ENCODE data around the gene SFMBT2. TPM values are rescaled to one million over a fixed set of nuclear protein-coding genes. Genes with fewer than 3 reads are reported as not detected.
A peak's percentile ranks its signal among the peaks of the same experiment; 100 is the strongest.

SFMBT2 gene
- total and polyA plus RNA-seq, 10 of the 15 experiments (the other 5 are each of a cell fraction or from before 2014, with no cell fraction given) = 2.8 to 29.6 (median 15.1) TPM

DNA sequence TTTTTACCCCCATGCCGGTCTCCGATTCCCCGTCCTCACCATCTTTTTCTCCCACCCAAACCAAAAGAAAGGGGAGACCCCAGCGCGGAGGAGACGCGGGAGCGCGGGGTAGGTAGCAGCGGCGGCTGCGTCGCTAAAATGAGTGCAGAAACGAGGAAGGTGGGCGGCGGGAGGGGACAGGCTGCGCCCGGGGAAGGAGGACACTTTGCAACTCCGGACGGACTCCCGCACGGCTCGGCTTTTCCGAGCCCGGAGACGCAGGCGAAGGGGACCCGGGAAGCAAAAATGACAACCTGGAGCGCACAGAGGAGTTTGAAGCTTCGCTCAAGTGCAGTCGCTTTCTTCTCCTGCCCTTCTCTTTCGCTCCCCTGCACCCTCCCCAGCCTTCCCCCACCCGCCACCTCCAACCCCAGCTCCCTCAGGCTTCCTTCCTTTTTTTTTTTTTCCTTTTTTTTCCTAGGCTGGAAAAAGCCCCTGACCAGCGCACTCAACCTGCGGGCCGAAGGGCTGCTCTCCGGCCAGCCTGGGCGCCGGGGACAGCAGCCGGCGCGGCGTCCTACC, 453 bp downstream of the SFMBT2 start:
- H3K4me2 ChIP-seq (ENCODE audit: control insufficient read depth, insufficient read depth) = peak overlapping the region; percentile 62
- no peaks in the 10 kb centered on the region for H3K9me3 ChIP-seq (replicated peaks; ENCODE audit: control insufficient read depth, insufficient read depth, low read length)
- H3K4me3 ChIP-seq = peak overlapping the region; percentile 100
- in situ Hi-C loops (cut with MboI) = loop anchor here (25.0 kb wide), 1 partner anchor 748 kb away; no protein-coding TSS in a partner anchor
- TF ChIP-seq EGR1 (IDR thresholded peaks at IDR 0.05; ENCODE audit: borderline replicate concordance in 1 of 2, low read depth in 2 of 2, low read length in 2 of 2) (peak in 1 of 2 experiments; percentile 7; a peak in 1 of 3 replicates), NFYB (IDR thresholded peaks at IDR 0.05; ENCODE audit: insufficient read depth, low read depth, low read length) (no peak), EED (IDR thresholded peaks at IDR 0.05; ENCODE audit: low read depth) (no peak), CHD4 (IDR thresholded peaks at IDR 0.05) (no peak), RFX5 (IDR thresholded peaks at IDR 0.05; ENCODE audit: low read depth, low read length) (no peak), NR2C2 (IDR thresholded peaks at IDR 0.05; ENCODE audit: borderline replicate concordance, control insufficient read depth, insufficient read length, low read depth) (no peak), MYB (IDR thresholded peaks at IDR 0.05; ENCODE audit: borderline replicate concordance, low read depth, low read length) (no peak), RB1 (IDR thresholded peaks at IDR 0.05; ENCODE audit: borderline replicate concordance) (peak; percentile 14; the same call in 1 of the 2 replicates), CREB1 (IDR thresholded peaks at IDR 0.05; ENCODE audit: low read depth) (0 out of 2 replicates have a peak, but pooled peaks have one; percentile 20), RELA (IDR thresholded peaks at IDR 0.05; ENCODE audit: borderline replicate concordance, partially characterized antibody) (no peak), NFIC (IDR thresholded peaks at IDR 0.05; ENCODE audit: low read depth, low read length) (no peak), PML (IDR thresholded peaks at IDR 0.05; ENCODE audit: low read length) (no peak), ZNF274 (IDR thresholded peaks at IDR 0.05; ENCODE audit: insufficient read depth, insufficient read length) (no peak)
- TF ChIP-seq, protein P1, sequence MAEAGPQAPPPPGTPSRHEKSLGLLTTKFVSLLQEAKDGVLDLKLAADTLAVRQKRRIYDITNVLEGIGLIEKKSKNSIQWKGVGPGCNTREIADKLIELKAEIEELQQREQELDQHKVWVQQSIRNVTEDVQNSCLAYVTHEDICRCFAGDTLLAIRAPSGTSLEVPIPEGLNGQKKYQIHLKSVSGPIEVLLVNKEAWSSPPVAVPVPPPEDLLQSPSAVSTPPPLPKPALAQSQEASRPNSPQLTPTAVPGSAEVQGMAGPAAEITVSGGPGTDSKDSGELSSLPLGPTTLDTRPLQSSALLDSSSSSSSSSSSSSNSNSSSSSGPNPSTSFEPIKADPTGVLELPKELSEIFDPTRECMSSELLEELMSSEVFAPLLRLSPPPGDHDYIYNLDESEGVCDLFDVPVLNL (IDR thresholded peaks at IDR 0.05; ENCODE audit: low read depth, low read length) = no peak
- H3K9ac ChIP-seq (ENCODE audit: control insufficient read depth, insufficient read depth, low read length) = peak overlapping the region; percentile 89
- peaks cover 0 to 5% of the 10 kb centered on the region in 2 experiments; a peak in 1 of 4 replicates for H3K36me3 ChIP-seq (ENCODE audit: control insufficient read depth in 2 of 2, insufficient read depth in 2 of 2, low read length in 1 of 2)
- ChIA-PET CTCF (interaction anchor here (0.6 to 3.1 kb wide), 18 partner anchors 10 to 1548 kb away, joined by 3 to 14 read pairs (median 4); no protein-coding TSS in a partner anchor), SMC1A (ENCODE audit: uncharacterized antibody, unreplicated experiment) (interaction anchor here (0.6 to 4.0 kb wide), 12 partner anchors 10 to 491 kb away, joined by 3 to 23 read pairs (median 5); no protein-coding TSS in a partner anchor), RAD21 (ENCODE audit: unreplicated experiment) (interaction anchor here (0.6 to 3.6 kb wide), 20 partner anchors 10 to 1293 kb away, joined by 3 to 14 read pairs (median 5); partner anchors contain the start of gene TAF3), POLR2A (interaction anchor here (0.5 to 4.4 kb wide), 21 partner anchors 10 to 1382 kb away, joined by 3 to 23 read pairs (median 5); no protein-coding TSS in a partner anchor)
- peaks cover 15% of the 10 kb centered on the region for H3K4me1 ChIP-seq (ENCODE audit: control insufficient read depth, insufficient read depth, low read length)
- no TSS peak for BruUV-seq (replicated peaks)
- H4K20me1 ChIP-seq (ENCODE audit: control insufficient read depth, insufficient read depth) = no peaks in the 10 kb centered on the region; the same call in 1 of the 2 replicates
- H2AFZ ChIP-seq (ENCODE audit: control insufficient read depth, low read depth, low read length) = peak overlapping the region; percentile 67
- H3K27ac ChIP-seq (ENCODE audit: control insufficient read depth, insufficient read depth) = peak overlapping the region; percentile 86
- H3K79me2 ChIP-seq (ENCODE audit: control insufficient read depth, insufficient read depth, low read length) = peaks cover 59% of the 10 kb centered on the region
- ATAC-seq = peak; percentile 14
- no peaks in the 10 kb centered on the region for H3K27me3 ChIP-seq (replicated peaks in 1 of 2; ENCODE audit: control insufficient read depth in 2 of 2, insufficient read depth in 2 of 2, low read length in 1 of 2)
- FAIRE-seq = no peak
- DNase-seq (ENCODE audit: low read depth, low spot score) = no peak
- intact Hi-C loops (cut with micrococcal nuclease; ENCODE audit: unreplicated experiment) = loop anchor here (2.0 to 5.0 kb wide), 2 partner anchors 112 to 290 kb away; no protein-coding TSS in a partner anchor
- under 1% methylated on average over 38 of the region's 43 CpGs for WGBS (ENCODE audit: insufficient coverage, insufficient replicate concordance, low lambda C conversion rate, missing lambda C conversion rate)
